HCT116 (cell line): ENCODE results near the gene MRPS17. TPM values are rescaled to one million over a fixed set of nuclear protein-coding genes. Genes with fewer than 3 reads are reported as not detected.

Experiments used
- ATAC-seq: fragments of 200-7000 bp; cut with Tn5 transposase; 2 replicates; pipeline ENCODE4 v1.9.1; 2020; ENCODE audit warnings: mild to moderate bottlenecking, moderate library complexity
- BruUV-seq: library from RNA; stranded (reverse); fragments of 400-500 nt; replicated peaks from 2 replicates; lab custom pipeline; 2021; lab: Mats Ljungman, UMichigan
- CTCF ChIA-PET: fragments of 300-600 bp; sonication (Branson Sonifier 250); formaldehyde crosslinking; loops from one replicate; lab custom pipeline; 2021; ENCODE audit warnings: antibody characterized with exemption; lab: Charles Lee
- POLR2A ChIA-PET: fragments of 300-600, 350-600 bp; sonication (Branson Sonifier 250); formaldehyde crosslinking; loops from one replicate; lab custom pipeline; 2021; ENCODE audit warnings: antibody characterized with exemption; lab: Charles Lee
- RAD21 ChIA-PET, 2 experiments: fragments of 300-600 bp; sonication (Branson Sonifier 250); formaldehyde crosslinking; loops; one replicate each; lab custom pipeline; 2023; ENCODE audit warnings: low total read pairs in 2 of 2; ENCODE audit not compliant: uncharacterized antibody in 2 of 2, unreplicated experiment in 2 of 2, low non-redundant PET in 1 of 2; lab: Charles Lee
- DNase-seq: peaks from one replicate; pipeline ENCODE4 v3.0.0-alpha.2; 2010; ENCODE audit warnings: low read depth, low spot score
- H2AFZ ChIP-seq: fragments of 200-600 bp; shearing (Covaris generic), sonication (generic); 2 replicates; pipeline ENCODE4 v1.6.1; 2017; ENCODE audit warnings: low read depth, mixed run types, mixed read lengths, antibody characterized with exemption, low read length; ENCODE audit not compliant: poor library complexity, severe bottlenecking
- H3K27ac ChIP-seq: 2 replicates; pipeline ENCODE4 v1.5.1; 2012; ENCODE audit warnings: low read depth, low read length
- H3K27me3 ChIP-seq: fragments of 200-600 bp; sonication (generic); 2 replicates; pipeline ENCODE4 v1.6.1; 2016; ENCODE audit warnings: mixed run types, low read length, mixed read lengths; ENCODE audit not compliant: insufficient read depth
- H3K36me3 ChIP-seq, 2 experiments: fragments of 200-500 bp in 1 of 2; fragments of 200-600 bp in 1 of 2; sonication (Bioruptor generic) in 1 of 2; sonication (generic) in 1 of 2; 2 replicates each; pipeline versions ENCODE4 v1.5.1 to v1.6.1; 2014 to 2016; ENCODE audit warnings: low read length in 2 of 2, inconsistent platforms in 1 of 2, mixed read lengths in 1 of 2, mixed run types in 1 of 2; ENCODE audit not compliant: insufficient read depth in 2 of 2, control insufficient read depth in 1 of 2
- H3K4me1 ChIP-seq, 2 experiments: fragments of 200-600 bp in 1 of 2; sonication (generic) in 1 of 2; 2 replicates each; pipeline versions ENCODE4 v1.5.1 to v1.6.1; 2012 to 2017; ENCODE audit warnings: low read length in 2 of 2, inconsistent platforms in 1 of 2, mild to moderate bottlenecking in 1 of 2, mixed read lengths in 1 of 2, mixed run types in 1 of 2, moderate library complexity in 1 of 2; ENCODE audit not compliant: insufficient read depth in 2 of 2, control insufficient read depth in 1 of 2
- H3K4me2 ChIP-seq: fragments of 200-600 bp; sonication (generic); 2 replicates; pipeline ENCODE4 v1.6.1; 2017; ENCODE audit warnings: mixed run types, low read length, mixed read lengths
- H3K4me3 ChIP-seq, 2 experiments: fragments of 200-600 bp in 1 of 2; sonication (generic) in 1 of 2; replicated peaks in 1 of 2; 2 replicates each; pipeline ENCODE4 v1.5.1; 2011 to 2016; ENCODE audit warnings: low read length in 2 of 2, control low read depth in 1 of 2, low read depth in 1 of 2, mild to moderate bottlenecking in 1 of 2, mixed read lengths in 1 of 2, mixed run types in 1 of 2
- H3K79me2 ChIP-seq: fragments of 200-600 bp; sonication (generic); 2 replicates; pipeline ENCODE4 v1.6.1; 2017; ENCODE audit warnings: mild to moderate bottlenecking, mixed run types, low read length, moderate library complexity, mixed read lengths; ENCODE audit not compliant: insufficient read depth
- H3K9ac ChIP-seq: fragments of 200-600 bp; sonication (generic); 2 replicates; pipeline ENCODE4 v1.6.1; 2016; ENCODE audit warnings: low read length, mixed read lengths
- H3K9me2 ChIP-seq: fragments of 200-600 bp; sonication (generic), shearing (Covaris generic); 2 replicates; pipeline ENCODE4 v1.6.1; 2017; ENCODE audit warnings: mixed run types, mild to moderate bottlenecking, moderate library complexity; ENCODE audit not compliant: insufficient read depth
- H3K9me3 ChIP-seq, 2 experiments: fragments of 200-500 bp in 1 of 2; fragments of 200-600 bp in 1 of 2; sonication (Bioruptor generic) in 1 of 2; sonication (generic) in 1 of 2; 2 replicates each; pipeline ENCODE4 v1.6.1; 2014 to 2017; ENCODE audit warnings: low read length in 2 of 2, mixed read lengths in 2 of 2, inconsistent platforms in 1 of 2, low read depth in 1 of 2, mild to moderate bottlenecking in 1 of 2, mixed run types in 1 of 2, moderate library complexity in 1 of 2; ENCODE audit not compliant: control insufficient read depth in 1 of 2, insufficient read depth in 1 of 2
- H4K20me1 ChIP-seq: fragments of 200-600 bp; sonication (generic), shearing (Covaris generic); 2 replicates; pipeline ENCODE4 v1.6.1; 2017; ENCODE audit warnings: mixed run types, mild to moderate bottlenecking, moderate library complexity; ENCODE audit not compliant: insufficient read depth
- CBX3 ChIP-seq: IDR thresholded peaks from 2 replicates; pipeline ENCODE4 v1.6.1; 2012; ENCODE audit warnings: low read depth
- CEBPB ChIP-seq: IDR thresholded peaks from 2 replicates; pipeline ENCODE4 v1.6.1; 2012; ENCODE audit warnings: low read depth
- FOSL1 ChIP-seq: IDR thresholded peaks from 2 replicates; pipeline ENCODE4 v1.6.1; 2012; ENCODE audit warnings: low read depth
- MAX ChIP-seq: IDR thresholded peaks from 2 replicates; pipeline ENCODE4 v1.6.1; 2012
- REST ChIP-seq: IDR thresholded peaks from 2 replicates; pipeline ENCODE4 v1.6.1; 2012; ENCODE audit warnings: low read depth
- SIN3A ChIP-seq: IDR thresholded peaks from 2 replicates; pipeline ENCODE4 v1.6.1; 2012; ENCODE audit warnings: low read depth
- intact Hi-C: fragments of 100-400 bp; cut with micrococcal nuclease; formaldehyde crosslinking; loops from 2 replicates; pipeline ENCODE4 v1.10.0; 2022
- total RNA-seq: library from RNA; stranded (reverse); gene quantifications from one replicate; pipeline ENCODE4 v1.2.1, GENCODE V29; 2021; ENCODE audit not compliant: unreplicated experiment
- TF ChIP-seq, protein P1 (sequence below): IDR thresholded peaks from 2 replicates; pipeline ENCODE4 v1.6.1; 2011; ENCODE audit warnings: mild to moderate bottlenecking, low read length, moderate library complexity; ENCODE audit not compliant: insufficient replicate concordance; ENCODE audit errors: extremely low read depth

Gene MRPS17
- total RNA-seq, 1 experiment from 2014 or later, result 27.5 TPM

GRCh38 chr7:55970978-55971377 is 19.3 kb downstream of the MRPS17 start:
- CTCF ChIA-PET, result no interaction called here

More at GRCh38 chr7:55970978-55971377, 19.3 kb downstream of the MRPS17 start:
- H3K27me3 ChIP-seq, result no peaks in the 10 kb centered on the region
- no peaks in the 10 kb centered on the region for H3K36me3 ChIP-seq
- ATAC-seq (no peak), DNase-seq (no peak)
- H4K20me1 ChIP-seq, result no peaks in the 10 kb centered on the region
- H3K9me3 ChIP-seq, result no peaks in the 10 kb centered on the region
- TF ChIP-seq FOSL1, result no peak
- TF ChIP-seq, protein P1, sequence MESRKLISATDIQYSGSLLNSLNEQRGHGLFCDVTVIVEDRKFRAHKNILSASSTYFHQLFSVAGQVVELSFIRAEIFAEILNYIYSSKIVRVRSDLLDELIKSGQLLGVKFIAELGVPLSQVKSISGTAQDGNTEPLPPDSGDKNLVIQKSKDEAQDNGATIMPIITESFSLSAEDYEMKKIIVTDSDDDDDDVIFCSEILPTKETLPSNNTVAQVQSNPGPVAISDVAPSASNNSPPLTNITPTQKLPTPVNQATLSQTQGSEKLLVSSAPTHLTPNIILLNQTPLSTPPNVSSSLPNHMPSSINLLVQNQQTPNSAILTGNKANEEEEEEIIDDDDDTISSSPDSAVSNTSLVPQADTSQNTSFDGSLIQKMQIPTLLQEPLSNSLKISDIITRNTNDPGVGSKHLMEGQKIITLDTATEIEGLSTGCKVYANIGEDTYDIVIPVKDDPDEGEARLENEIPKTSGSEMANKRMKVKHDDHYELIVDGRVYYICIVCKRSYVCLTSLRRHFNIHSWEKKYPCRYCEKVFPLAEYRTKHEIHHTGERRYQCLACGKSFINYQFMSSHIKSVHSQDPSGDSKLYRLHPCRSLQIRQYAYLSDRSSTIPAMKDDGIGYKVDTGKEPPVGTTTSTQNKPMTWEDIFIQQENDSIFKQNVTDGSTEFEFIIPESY, result no peak
- TF ChIP-seq CBX3, result no peak
- TF ChIP-seq MAX, result no peak
- TF ChIP-seq CEBPB, result no peak
- TF ChIP-seq REST, result no peak
- no peak for TF ChIP-seq SIN3A
- H3K4me2 ChIP-seq, result no peak overlapping the region
- no peak overlapping the region for H3K4me3 ChIP-seq
- intact Hi-C loops, result no loop called here
- no peak overlapping the region for H3K27ac ChIP-seq
- peaks cover 0 to 1% of the 10 kb centered on the region in 2 experiments; a peak in 2 of 4 replicates for H3K4me1 ChIP-seq
- H3K9ac ChIP-seq, result no peak overlapping the region
- H3K79me2 ChIP-seq, result peaks cover 72% of the 10 kb centered on the region
- ChIA-PET RAD21 (no interaction called here), POLR2A (no interaction called here)
- BruUV-seq, result no TSS peak
- no peak overlapping the region for H2AFZ ChIP-seq
- H3K9me2 ChIP-seq, result no peaks in the 10 kb centered on the region
